ENCODE measurements around the gene KLHDC10. TPM values are rescaled to one million over a fixed set of nuclear protein-coding genes. Genes with fewer than 3 reads are reported as not detected.
A peak's percentile ranks its signal among the peaks of the same experiment; 100 is the strongest.
"Not testable (repeated sequence)": the region's sequence is repeated elsewhere in the genome, so short reads cannot be mapped to it uniquely, and the experiment has no call there.

Gene KLHDC10
- total and polyA plus RNA-seq, 9 donors, result 33.3 to 45.7 (median 41.4) TPM

GRCh38 chr7:130048906-130049305 lies 21.4 kb upstream of the KLHDC10 start:
- peaks cover 6% of the 10 kb centered on the region for H3K4me1 ChIP-seq (ENCODE audit: control insufficient read depth, insufficient read depth, low read length)
- H3K27me3 ChIP-seq (ENCODE audit: control insufficient read depth, insufficient read depth, low read length), result no peaks in the 10 kb centered on the region
- WGBS (ENCODE audit: insufficient coverage), result no CpG with 5 or more reads among the region's 4 CpGs
- no peak overlapping the region for H3K27ac ChIP-seq (ENCODE audit: low read length)
- no peak overlapping the region for H3K4me3 ChIP-seq (ENCODE audit: low read length)
- H3K36me3 ChIP-seq (ENCODE audit: control insufficient read depth, insufficient read depth, low read length), result peaks cover 17% of the 10 kb centered on the region
- no peaks in the 10 kb centered on the region for H3K9me3 ChIP-seq (replicated peaks; ENCODE audit: control insufficient read depth, low read depth, low read length)
- DNase-seq, result no peak

- DNase-seq; H3K27me3 ChIP-seq (ENCODE audit: control insufficient read depth, insufficient read depth, low read length); H3K4me1 ChIP-seq (ENCODE audit: control insufficient read depth, insufficient read depth, low read length); H3K36me3 ChIP-seq (ENCODE audit: control insufficient read depth, insufficient read depth, low read length); H3K9me3 ChIP-seq (replicated peaks; ENCODE audit: control insufficient read depth, low read depth, low read length); H3K27ac ChIP-seq (ENCODE audit: low read length); H3K4me3 ChIP-seq (ENCODE audit: low read length): not testable (repeated sequence)
- WGBS (ENCODE audit: insufficient coverage), result 100% methylated on average over 5 of the region's 15 CpGs
Observed at GRCh38 chr7:130052250-130052649, 18.1 kb upstream of the KLHDC10 start.

GRCh38 chr7:130055198-130055597 lies 15.1 kb upstream of the KLHDC10 start:
- H3K36me3 ChIP-seq (ENCODE audit: control insufficient read depth, insufficient read depth, low read length); H3K27me3 ChIP-seq (ENCODE audit: control insufficient read depth, insufficient read depth, low read length); H3K4me1 ChIP-seq (ENCODE audit: control insufficient read depth, insufficient read depth, low read length); H3K4me3 ChIP-seq (ENCODE audit: low read length); H3K9me3 ChIP-seq (replicated peaks; ENCODE audit: control insufficient read depth, low read depth, low read length); H3K27ac ChIP-seq (ENCODE audit: low read length); DNase-seq: not testable (repeated sequence)
- 94% methylated on average over 4 of the region's 8 CpGs for WGBS (ENCODE audit: insufficient coverage)

- H3K27ac ChIP-seq (ENCODE audit: low read length), result no peak overlapping the region
- no peaks in the 10 kb centered on the region for H3K4me1 ChIP-seq (ENCODE audit: control insufficient read depth, insufficient read depth, low read length)
- no peaks in the 10 kb centered on the region for H3K27me3 ChIP-seq (ENCODE audit: control insufficient read depth, insufficient read depth, low read length)
- no peak overlapping the region for H3K4me3 ChIP-seq (ENCODE audit: low read length)
- H3K9me3 ChIP-seq (replicated peaks; ENCODE audit: control insufficient read depth, low read depth, low read length), result no peaks in the 10 kb centered on the region
- DNase-seq, result no peak
- H3K36me3 ChIP-seq (ENCODE audit: control insufficient read depth, insufficient read depth, low read length), result no peaks in the 10 kb centered on the region
- WGBS (ENCODE audit: insufficient coverage), result no CpG with 5 or more reads among the region's 1 CpG
Observed at GRCh38 chr7:130062246-130062645, 8.1 kb upstream of the KLHDC10 start.

- Histone ChIP-seq H3K4me3 (ENCODE audit: low read length) (no peak overlapping the region), H3K36me3 (ENCODE audit: control insufficient read depth, insufficient read depth, low read length) (no peaks in the 10 kb centered on the region)
- no CpG with 5 or more reads among the region's 2 CpGs for WGBS (ENCODE audit: insufficient coverage)
Observed at GRCh38 chr7:130063036-130063435, 7.3 kb upstream of the KLHDC10 start.

GRCh38 chr7:130064580-130064926 lies 5.8 kb upstream of the KLHDC10 start:
- 80% methylated on average over 5 of the region's 6 CpGs for WGBS (ENCODE audit: insufficient coverage)
- DNase-seq, result not testable (repeated sequence)

More at GRCh38 chr7:130063036-130063435, 7.3 kb upstream of the KLHDC10 start:
- no peak for DNase-seq
- Histone ChIP-seq H3K9me3 (replicated peaks; ENCODE audit: control insufficient read depth, low read depth, low read length) (no peaks in the 10 kb centered on the region), H3K27me3 (ENCODE audit: control insufficient read depth, insufficient read depth, low read length) (no peaks in the 10 kb centered on the region), H3K27ac (ENCODE audit: low read length) (no peak overlapping the region), H3K4me1 (ENCODE audit: control insufficient read depth, insufficient read depth, low read length) (no peaks in the 10 kb centered on the region)

GRCh38 chr7:130065500-130066152 lies 4.7 kb upstream of the KLHDC10 start:
- no peak overlapping the region for H3K27ac ChIP-seq (ENCODE audit: low read length)
- peaks cover 3% of the 10 kb centered on the region for H3K4me1 ChIP-seq (ENCODE audit: control insufficient read depth, insufficient read depth, low read length)
- no peak for DNase-seq
- 66% methylated on average over 4 of the region's 6 CpGs for WGBS (ENCODE audit: insufficient coverage)
- H3K36me3 ChIP-seq (ENCODE audit: control insufficient read depth, insufficient read depth, low read length), result no peaks in the 10 kb centered on the region
- no peaks in the 10 kb centered on the region for H3K27me3 ChIP-seq (ENCODE audit: control insufficient read depth, insufficient read depth, low read length)
- no peak overlapping the region for H3K4me3 ChIP-seq (ENCODE audit: low read length)
- no peaks in the 10 kb centered on the region for H3K9me3 ChIP-seq (replicated peaks; ENCODE audit: control insufficient read depth, low read depth, low read length)

More at GRCh38 chr7:130064580-130064926, 5.8 kb upstream of the KLHDC10 start:
- H3K36me3 ChIP-seq (ENCODE audit: control insufficient read depth, insufficient read depth, low read length); H3K4me3 ChIP-seq (ENCODE audit: low read length); H3K4me1 ChIP-seq (ENCODE audit: control insufficient read depth, insufficient read depth, low read length); H3K27me3 ChIP-seq (ENCODE audit: control insufficient read depth, insufficient read depth, low read length); H3K9me3 ChIP-seq (replicated peaks; ENCODE audit: control insufficient read depth, low read depth, low read length); H3K27ac ChIP-seq (ENCODE audit: low read length): not testable (repeated sequence)

GRCh38 chr7:130069179-130069977 lies 956 bp upstream of the KLHDC10 start:
- 89% methylated on average over 1 of the region's 7 CpGs for WGBS (ENCODE audit: insufficient coverage)
- Histone ChIP-seq H3K36me3 (ENCODE audit: control insufficient read depth, insufficient read depth, low read length) (no peaks in the 10 kb centered on the region), H3K27me3 (ENCODE audit: control insufficient read depth, insufficient read depth, low read length) (no peaks in the 10 kb centered on the region), H3K4me1 (ENCODE audit: control insufficient read depth, insufficient read depth, low read length) (peaks cover 3% of the 10 kb centered on the region), H3K9me3 (replicated peaks; ENCODE audit: control insufficient read depth, low read depth, low read length) (no peaks in the 10 kb centered on the region), H3K4me3 (ENCODE audit: low read length) (peak overlapping the region; percentile 89), H3K27ac (ENCODE audit: low read length) (peak overlapping the region; percentile 94)
- no peak for DNase-seq

- no peaks in the 10 kb centered on the region for H3K36me3 ChIP-seq (ENCODE audit: control insufficient read depth, insufficient read depth, low read length)
- peaks cover 4% of the 10 kb centered on the region for H3K4me1 ChIP-seq (ENCODE audit: control insufficient read depth, insufficient read depth, low read length)
- peak overlapping the region; percentile 89 for H3K4me3 ChIP-seq (ENCODE audit: low read length)
- WGBS (ENCODE audit: insufficient coverage), result 0% methylated on average over 5 of the region's 10 CpGs
- no peaks in the 10 kb centered on the region for H3K27me3 ChIP-seq (ENCODE audit: control insufficient read depth, insufficient read depth, low read length)
- H3K27ac ChIP-seq (ENCODE audit: low read length), result peak overlapping the region; percentile 93
- no peaks in the 10 kb centered on the region for H3K9me3 ChIP-seq (replicated peaks; ENCODE audit: control insufficient read depth, low read depth, low read length)
- DNase-seq, result peak; percentile 61
Observed at GRCh38 chr7:130070861-130071622, 708 bp downstream of the KLHDC10 start.
